ENCODE results near the gene TFEB. TPM values are rescaled to one million over a fixed set of nuclear protein-coding genes. Genes with fewer than 3 reads are reported as not detected.

The TFEB gene
- total RNA-seq, 1 donor from 2014 or later: 17.9 TPM

DNA sequence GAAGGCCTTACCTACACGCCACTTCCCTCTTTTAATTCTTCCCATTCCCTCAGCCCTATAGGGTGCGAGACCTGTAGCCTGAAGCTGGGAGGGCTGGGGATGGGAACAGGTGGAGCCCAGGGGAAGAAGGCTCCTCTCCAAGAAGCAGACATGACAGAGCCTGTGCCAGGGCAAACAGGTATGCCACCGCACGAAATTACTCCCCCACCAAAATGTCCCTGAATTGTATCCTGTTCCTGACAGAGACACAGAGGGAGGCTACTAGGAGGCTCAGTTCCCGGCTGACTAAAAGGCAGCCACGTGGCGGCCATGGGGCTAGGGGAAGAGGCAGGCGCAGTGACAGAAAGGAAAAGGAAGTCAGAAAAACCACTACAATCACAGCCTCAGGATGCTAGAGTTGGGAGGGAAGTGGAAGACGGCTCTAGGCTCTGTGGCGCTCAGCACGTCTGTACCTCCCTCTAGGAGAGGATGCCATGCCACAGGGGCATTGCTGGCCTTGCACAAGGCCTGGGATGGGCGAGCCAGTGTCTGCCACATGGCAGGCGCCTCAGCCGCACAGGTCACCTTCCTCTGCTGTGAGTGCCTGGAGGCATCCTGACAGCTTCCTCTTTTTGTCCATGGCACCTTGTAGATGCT, 27.7 kb downstream of the TFEB start:
- no peak for DNase-seq (ENCODE audit: low spot score)

GRCh38 chr6:41706876-41707564, 28.4 kb downstream of the TFEB start:
- DNase-seq (ENCODE audit: low spot score): no peak

DNA sequence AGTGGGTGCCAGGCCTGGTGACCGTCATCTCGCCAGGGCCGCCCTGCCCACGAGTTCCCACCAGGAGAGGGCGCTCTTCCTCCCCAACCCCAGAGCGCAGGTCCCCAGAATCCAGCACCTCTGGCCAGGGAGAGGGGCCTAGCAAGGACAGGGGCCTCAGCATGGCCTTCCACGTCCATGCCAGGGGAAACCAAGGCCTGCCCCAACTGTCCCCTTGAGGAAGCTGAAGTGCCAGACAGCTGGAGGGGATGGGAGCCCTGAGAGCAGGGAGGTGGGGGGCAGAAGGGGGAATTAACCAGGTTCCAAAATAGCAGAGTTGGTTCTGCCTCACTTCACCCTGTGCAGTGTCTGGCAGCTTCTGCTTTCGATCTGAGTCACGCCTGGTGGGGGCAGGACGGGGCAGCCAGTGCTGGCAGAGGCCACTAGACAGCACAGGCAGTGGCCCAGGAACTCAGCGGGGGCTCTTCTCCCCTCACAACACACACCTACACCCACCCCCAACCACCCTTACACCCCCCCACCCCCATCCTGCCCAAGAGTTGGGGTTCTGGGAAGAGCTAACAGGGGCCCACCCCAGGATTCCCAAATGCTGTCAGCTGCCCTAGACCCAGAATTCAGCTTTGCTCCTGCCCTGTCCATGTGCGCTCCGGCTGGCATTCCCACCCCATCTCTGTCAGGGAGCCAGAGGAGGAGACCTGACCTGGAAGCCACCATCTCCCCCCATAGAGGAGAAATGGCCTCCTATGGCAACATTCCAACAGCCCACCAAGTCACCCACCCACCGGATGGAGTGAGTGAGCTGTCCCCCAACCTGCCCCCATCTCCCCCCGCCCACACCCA, 29.2 kb downstream of the TFEB start:
- no peak for DNase-seq (ENCODE audit: low spot score)

GRCh38 chr6:41705311-41705995, 30.0 kb downstream of the TFEB start:
- DNase-seq (ENCODE audit: low spot score): no peak

- no peak for DNase-seq (ENCODE audit: low spot score)
Measured at GRCh38 chr6:41704656-41705310, 30.6 kb downstream of the TFEB start.

DNA sequence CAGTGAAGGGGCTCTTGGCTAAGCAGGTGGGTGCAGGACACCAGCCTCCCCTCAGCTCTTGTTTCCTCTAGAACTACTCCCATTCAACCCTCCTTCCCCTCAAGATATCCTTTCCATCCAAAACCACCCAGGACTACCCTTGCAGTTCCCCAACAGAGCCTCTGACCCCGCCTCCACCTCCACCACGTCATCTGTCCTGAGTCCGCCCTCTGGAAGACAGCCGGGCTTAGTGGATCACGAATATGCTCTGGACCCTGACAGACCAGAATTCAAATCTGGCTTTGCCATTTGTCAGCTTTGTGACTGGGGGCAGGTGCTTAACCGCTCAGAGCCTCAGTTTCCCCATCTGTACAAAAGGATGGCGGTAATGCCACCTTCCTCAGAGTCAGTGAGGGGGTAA, 31.4 kb downstream of the TFEB start:
- no peak for DNase-seq (ENCODE audit: low spot score)

DNA sequence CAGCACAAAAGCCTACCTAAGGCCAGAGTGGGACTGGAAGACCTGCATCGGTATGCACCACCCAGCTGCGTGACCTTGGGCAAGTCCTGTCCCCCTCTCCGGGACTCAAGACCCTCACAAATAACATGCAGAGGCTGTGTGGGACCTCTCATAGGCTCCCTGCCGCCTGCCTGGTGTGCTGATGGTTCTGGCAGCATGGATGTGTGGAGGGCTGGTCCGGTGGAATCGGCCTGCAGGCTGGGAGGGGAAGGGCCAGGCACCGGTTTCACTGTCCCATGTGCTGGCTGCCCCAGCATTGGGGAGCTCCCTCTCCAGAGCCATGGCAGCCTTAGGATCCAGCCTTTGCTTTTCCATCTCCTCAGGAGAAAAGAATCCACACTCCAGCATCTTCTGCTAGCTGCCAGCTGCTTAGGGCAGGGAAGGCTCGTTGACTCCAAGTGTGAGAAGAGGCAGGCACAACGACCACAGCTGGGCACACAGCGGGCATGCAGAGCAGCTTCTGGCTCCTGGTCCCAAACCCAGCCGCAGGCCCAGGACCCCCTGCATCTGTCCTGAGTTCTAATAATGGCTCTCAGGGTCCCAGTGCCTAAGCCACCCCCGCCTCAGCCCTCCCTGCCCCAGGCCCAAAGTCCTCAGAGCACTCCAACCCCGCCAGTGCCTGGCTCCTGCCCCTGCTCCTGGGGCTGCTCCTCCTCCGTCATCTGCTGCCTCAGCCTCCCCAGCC, 32.5 kb downstream of the TFEB start:
- DNase-seq (ENCODE audit: low spot score): no peak

DNA sequence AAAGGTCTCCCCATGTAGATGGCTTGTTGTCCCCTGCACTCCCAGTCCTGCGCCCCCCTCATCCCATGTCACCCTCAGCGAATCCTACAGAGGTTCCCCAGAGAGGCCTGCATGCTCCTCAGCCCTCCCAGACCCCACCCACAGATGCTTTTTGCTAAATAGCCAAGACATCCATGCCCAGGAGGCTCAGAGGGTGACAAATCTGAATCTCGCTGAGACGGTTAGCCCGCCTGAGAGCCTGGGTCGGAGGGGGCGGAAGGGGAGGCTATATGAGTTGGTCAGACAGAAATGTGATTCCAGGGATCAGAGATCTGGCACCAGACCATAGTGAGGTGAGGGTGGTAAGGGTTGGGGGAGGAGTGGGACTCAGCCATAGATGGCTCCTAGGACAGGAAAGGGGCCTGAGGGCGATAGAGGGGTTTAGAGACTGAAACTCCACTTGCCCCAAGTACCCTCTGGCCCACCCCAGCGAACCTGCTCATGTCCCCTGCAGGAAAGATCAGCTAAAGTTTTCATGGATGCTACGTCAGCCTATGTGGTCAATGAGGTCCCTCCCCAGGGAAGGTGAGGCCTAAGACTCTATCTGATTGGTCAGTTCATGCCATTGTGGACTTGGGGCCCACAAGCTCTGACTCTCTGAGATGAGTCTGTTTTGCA, 33.2 kb downstream of the TFEB start:
- no peak for DNase-seq (ENCODE audit: low spot score)

DNA sequence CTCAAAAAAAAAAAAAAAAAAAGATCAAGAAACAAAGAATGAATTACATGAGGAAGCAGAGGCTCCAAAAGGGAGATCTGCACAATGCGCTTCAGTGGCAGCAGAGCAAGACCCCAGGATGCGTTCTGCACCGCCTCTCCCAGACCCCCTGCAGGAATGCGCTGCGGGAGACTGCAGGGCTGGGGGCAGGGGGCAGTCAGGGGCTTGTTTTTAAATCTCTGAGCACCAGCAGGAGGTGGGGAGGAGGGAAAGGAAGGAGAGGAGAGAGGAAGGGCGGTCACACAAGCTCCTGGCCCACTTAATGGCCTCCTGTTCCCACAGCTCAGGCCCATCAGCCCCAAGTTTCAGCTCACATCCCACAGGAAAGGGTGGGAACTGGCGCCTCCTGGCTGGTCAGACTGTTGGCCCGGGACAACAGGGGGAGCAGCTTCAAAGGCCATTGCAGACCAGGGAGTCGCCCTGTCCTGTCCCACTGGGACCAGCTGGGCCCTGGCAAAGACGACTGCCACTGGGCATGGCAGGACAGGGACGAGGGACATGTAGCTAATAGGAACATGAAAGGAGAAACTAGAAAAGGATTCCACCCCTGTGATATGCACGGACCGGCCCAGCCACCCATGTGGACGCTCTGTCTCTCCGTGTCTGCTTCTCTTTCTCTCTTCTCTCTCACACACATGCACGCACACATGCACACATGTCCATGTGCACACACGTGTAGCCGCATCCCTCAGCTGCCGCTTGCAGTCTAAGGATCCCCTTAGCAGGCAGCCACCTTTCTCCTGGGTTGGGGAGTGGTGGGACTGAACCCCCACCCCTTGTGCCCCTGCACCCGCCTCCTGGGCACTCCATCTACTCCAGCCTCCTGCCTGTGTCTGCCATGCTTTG, 34.7 kb downstream of the TFEB start:
- DNase-seq (ENCODE audit: low spot score): no peak

- DNase-seq (ENCODE audit: low spot score): no peak
Measured at GRCh38 chr6:41699063-41699462, 36.3 kb downstream of the TFEB start.

DNA sequence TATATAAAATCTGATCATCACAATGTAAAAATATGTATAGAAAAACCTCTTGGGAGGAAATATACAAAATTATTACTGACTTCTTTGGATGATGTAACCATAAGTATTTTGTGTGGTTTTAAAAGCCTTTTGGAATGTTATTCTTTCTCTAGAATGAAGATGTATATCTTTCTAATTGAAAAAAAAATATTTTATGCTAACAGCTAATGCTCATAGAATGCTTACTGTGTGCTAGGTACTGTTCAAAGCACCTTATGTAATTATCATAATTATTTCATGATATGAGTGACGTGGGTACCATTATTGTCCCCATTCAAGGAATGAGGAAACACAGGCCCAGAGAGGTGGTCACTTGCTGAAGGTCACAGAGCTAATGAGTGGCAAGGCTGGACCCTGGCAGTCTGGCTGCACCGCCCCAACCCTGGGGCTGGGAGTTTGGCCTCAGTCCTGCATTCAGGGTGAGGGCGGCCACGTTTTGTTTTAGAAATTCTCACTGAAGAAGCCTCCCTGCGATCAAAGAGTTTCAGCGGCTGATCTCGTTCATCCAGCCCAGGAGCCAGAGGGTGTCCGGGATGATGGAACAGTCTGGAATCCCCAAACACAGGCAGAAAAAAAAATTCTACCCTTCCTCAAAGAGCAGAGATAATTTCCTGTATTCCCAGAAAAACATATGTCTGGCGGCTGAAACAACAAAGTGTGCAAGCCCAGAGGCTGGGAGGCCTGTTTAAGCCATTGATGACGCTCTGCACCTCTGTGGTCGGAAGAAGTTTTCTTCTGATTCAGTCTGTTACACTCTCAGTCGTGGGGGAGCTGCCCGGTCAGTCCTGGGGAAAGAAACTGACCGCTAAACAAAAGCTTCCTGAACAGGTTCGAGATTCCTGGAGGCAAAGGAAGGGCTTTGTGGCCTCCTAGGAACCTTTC, 37.3 kb downstream of the TFEB start:
- DNase-seq (ENCODE audit: low spot score): no peak

DNA sequence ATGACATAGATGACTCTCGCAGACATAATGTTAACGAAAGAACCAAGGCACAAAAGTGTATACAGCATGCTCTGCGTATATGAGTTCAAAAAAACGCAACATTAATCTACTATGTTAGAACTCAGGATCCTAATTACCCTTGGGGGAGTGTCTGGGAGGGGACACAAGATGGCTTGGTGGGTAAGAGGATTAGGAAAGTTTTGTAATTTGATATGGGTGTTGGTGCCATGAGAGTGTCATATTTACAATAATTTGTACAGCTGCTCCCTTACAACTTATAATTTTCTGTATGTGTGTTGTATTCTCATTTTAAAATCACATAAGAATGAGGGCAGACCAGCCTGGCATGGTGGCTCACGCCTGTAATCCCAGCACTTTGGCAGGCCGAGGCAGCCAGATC, 38.6 kb downstream of the TFEB start:
- no peak for DNase-seq (ENCODE audit: low spot score)

DNA sequence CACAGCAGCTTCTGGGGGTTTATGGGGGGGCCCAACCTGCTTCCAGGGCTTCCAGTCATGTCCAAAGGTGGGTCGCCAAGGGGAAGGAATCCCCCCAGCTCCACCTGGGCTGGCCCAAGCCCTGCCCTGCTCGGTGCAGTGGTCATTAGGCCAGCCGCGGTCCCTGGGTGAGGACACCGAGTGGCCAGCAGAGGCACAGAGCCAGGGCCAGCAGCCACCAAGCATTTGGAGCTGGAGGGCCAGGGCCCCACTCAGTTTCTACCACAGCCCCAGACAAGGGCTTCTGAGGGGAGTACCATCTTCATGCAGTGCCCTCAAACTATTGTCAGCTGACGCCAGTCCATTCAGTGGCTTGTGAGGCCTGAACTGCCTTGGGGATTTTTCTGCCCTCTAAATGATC, 39.6 kb downstream of the TFEB start:
- DNase-seq (ENCODE audit: low spot score): no peak

GRCh38 chr6:41694815-41695526, 40.4 kb downstream of the TFEB start:
- DNase-seq (ENCODE audit: low spot score): no peak

GRCh38 chr6:41693281-41694240, 41.8 kb downstream of the TFEB start:
- no peak for DNase-seq (ENCODE audit: low spot score)

- DNase-seq (ENCODE audit: low spot score): no peak
Measured at GRCh38 chr6:41692730-41693129, 42.7 kb downstream of the TFEB start.
